Stimulated activated CD8-positive, alpha-beta memory T cell treated with anti-CD3 and anti-CD28 coated beads, Interleukin-4, amount 100 ng/mL, for 4 hours (primary cell): Measurements from ENCODE around the gene GRIK3.

Source experiments
- DNase-seq, 2 donors: peaks; one replicate each; pipeline ENCODE4 v3.0.0-alpha.2; 2020; ENCODE audit warnings: low read depth in 2 of 2, low spot score in 1 of 2

GRIK3 gene

DNA sequence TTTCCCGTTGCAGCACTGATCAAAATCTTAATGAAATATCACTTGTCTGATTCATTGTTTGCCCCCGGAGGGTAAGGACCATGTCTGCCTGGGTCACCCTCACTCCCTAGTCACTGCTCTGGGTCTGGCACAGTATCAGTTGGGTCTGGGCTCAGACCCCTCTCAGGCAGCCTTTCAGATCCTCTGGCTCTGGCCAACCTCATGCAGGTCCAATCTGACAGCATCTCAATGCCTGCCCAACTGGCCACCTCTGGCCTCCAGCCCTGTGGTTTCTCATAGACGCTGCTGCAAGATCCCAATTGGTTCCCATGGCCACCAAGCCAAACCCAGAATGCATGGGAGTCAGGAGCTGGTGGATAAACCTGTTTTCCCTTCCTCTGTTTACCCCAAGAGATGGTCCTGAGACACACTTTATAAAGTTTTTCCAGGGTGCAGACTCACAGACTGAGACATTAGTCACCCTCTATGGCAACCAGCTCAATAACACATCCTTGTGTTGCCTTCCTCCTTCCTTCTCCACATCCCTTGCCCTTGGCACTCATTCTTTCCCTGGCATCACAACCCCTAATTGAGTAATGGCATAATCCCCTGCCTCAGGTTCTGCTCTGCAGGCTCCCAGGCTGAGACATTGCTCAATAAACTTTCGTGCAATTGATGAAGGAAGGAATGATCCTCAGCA, 199.2 kb downstream of the GRIK3 start:
- no peak for DNase-seq

DNA sequence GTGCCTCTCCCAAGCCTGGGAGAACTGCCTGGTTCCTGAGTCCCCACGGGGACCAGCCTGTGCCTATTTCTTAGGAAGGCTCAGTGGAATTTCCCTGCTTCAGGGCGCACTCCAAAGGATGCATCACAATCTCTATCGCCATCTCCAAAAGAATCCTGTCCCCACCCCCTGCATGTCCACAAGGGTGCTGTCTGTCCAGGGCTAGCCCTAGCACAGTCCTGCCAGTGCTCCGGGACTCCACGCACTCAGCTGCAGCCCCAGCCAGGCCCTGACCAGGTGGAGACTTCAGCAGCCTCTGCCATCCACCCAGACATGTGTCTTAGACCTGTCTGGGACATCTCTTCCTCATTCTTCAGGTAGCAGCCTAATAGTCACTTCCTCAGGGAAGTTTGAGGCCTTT, 199.7 kb downstream of the GRIK3 start:
- no peak for DNase-seq

DNA sequence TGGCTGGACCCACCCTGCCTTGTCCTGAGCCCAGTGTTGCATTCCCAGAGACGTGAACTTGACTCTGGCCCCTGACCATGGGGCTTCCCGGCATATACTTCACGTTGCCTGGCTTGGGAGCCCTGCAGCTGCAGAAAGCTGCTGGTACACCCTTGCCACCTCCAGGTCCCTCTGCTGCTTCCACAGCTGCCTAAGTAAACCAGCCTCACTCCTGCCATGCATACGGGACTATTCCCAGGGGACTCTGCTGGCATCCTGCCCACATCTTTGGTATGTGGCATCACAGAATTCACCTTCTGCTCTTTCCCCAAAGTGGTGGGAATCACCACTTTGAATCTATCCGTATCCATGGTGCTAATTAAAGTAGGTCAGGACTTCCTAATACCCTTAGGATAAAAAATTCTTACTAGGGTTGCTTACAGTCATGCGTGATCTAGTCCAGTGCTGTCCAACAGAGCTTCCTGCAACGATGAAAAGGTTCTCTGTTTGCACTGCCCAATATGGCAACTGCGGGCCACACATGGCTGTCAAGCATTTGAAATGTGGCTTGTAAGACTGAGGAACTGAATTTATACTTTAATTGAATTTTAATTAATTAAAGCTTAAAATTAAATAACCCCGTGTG, 203.0 kb downstream of the GRIK3 start:
- DNase-seq = no peak

DNA sequence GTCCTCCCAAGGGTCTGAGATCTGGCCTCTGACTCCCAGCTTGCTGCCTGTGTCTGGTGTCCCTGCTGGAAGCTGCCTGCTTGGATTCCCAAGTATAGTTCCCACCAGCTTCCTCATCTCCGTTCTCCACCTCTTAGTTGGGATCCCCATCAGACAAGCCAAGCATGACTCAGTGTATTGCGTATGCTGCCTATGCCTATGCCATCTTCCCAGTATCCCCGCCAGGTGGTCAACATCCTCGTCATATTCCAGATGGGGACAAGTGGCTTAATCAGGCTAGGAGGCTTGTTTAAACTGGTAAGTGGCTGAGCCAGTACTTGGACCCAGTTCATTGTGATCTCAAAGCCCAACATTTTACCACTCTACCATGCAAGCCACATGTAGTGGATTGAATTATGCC, 204.4 kb downstream of the GRIK3 start:
- DNase-seq = no peak

DNA sequence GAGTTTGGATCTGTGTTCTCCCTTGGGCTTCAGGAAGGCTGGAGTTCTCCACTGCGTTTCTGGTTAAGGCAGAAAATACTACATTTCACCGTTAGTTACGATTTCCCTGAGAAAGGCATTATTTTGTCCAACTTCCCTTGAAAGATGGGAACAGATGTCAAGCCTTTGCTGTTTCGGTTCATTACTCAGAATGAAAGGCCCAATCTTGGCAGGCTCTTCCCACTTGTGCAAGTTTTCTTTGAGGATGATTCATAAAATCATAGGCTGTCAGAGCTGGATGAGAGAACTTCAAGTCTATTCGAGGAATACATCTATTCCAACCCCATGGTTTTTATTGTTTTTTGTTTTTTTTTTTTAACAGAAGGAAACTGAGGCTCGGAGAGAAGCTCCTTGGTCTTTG, 205.2 kb downstream of the GRIK3 start:
- no peak for DNase-seq

DNA sequence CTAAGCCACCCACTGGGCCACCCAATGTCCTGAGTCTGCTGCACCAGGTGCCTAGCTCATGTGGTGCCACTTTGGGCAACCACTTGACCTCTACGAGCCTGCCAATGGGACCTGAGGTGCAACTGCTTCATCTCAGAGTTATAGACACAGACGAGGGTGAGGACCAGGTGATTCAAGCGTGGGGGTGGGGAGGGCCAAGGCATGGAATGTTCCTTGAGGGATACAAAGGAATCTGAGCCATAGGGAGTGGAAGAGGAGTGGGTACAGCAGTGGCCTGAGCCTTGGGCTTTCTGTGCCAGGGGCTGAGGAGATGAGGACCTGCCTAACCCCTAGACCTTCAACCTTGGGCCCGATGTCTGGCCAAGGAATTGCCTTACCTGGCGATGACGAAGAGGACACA, 209.1 kb downstream of the GRIK3 start:
- no peak for DNase-seq

DNA sequence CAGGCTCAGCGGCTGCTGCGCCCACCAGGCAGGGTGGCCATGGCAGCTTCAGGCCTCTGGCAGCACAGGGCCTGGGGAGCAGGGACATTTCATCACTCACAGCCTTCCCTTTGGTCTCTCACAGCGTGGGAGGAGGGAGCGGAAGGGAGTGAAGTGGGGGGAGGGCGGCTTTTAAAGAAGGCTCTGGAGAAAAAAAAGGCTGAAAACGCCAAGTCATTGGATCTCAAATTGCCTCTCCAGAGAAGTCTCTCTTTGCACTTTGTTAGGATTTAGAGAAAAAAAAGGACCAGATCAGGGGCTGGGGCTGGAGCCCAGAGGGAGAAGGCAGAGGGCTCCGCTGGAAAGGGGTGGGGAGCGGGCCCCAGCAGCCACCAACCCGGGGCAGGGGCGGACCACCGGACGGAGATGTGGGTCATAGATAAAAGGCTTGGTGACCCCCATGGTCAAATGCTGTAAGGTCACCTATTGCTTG, 209.9 kb downstream of the GRIK3 start:
- DNase-seq = no peak

DNA sequence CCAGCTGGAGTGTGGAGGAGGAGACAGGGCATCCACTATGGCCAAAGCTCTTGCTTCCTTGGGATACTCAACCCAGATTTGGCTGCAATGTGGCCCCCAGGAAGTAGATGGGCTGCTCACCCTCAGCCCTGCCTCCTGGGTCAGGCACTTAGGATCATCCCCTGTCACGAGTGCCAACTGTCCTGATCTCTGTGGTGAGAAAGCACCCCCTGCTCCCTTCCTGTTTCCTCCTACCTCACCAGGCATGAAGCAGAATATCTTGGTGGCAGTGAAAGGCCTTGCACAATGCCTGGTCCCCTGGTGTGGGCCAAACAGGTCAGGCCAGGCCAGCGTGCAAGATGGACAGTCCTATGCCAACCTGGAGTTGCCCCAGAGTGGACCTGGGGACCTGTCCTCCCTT, 211.7 kb downstream of the GRIK3 start:
- DNase-seq = no peak

DNA sequence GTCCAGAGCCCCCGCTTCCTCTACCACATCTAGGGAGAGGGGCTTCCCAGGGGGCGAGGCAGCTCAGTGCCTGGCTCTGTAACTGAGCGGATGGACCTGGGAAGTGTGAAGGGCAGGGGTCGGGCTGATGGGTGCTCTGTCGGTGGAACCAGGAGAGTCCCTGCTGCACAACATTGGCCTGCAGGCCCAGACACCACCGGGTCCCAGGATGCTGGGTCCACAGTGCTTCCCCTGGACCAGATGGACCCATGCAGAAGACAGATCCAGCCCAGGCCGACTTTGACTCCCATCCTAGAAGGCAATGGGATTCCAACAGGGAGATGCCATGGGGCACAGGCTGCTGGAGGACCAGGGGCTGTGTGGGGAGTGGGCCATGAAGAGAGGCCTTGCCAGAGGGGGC, 212.9 kb downstream of the GRIK3 start:
- no peak for DNase-seq

DNA sequence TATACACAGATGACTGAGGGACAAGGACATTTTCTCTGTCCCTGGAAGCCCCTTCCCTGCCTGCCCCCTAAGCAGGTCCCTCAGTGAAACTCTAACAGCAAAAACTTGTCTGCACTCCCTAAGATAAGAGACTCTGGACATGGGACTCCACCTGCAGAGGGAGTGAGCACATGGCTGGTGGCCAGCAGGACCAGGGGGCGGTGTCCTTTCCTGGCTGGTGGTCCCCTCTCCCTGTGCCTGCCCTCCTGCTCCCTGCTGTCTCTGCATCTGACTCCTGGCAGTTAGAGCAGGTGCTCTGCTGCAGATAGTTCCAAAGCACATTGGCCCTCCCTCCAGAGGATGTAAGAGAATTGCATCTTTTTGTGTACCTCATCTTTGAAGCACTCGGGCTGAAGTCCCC, 215.5 kb downstream of the GRIK3 start:
- no peak for DNase-seq

DNA sequence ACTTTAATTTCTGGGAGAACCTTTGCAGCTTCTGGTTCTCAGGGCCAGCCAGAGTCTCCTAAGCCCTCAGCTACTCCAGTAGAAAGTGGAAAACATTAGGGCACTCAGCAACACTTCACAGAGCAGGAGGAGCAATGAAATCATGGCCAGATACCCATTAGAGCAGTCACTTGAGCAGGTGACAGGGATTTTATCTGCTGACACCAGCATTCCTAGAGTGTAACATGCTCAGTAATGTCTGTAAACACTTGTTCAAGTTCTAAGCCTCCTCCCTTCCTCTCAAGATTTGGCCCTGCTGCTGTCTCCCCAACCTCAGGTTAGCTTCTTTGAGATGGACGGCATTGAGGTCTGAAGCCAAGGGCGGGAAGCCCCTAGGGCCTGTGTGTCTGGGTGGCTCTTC, 218.0 kb downstream of the GRIK3 start:
- DNase-seq = no peak

DNA sequence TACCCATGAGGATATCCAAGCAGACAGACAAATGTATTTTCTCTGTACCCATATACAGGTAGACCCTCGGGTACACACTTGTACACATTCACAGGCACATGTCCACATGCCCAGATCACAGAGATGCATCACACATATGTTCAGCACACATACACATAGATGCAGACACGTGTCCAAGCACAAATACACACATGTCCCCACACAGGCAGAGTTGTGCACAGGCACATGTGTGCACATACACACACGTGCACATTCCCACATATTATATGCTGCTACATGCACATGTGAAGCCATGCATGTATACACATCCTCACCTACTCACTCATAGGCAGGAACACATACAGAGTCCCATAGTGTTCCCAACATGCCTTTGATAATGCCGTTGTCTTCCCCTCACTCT, 219.5 kb downstream of the GRIK3 start:
- DNase-seq = no peak

DNA sequence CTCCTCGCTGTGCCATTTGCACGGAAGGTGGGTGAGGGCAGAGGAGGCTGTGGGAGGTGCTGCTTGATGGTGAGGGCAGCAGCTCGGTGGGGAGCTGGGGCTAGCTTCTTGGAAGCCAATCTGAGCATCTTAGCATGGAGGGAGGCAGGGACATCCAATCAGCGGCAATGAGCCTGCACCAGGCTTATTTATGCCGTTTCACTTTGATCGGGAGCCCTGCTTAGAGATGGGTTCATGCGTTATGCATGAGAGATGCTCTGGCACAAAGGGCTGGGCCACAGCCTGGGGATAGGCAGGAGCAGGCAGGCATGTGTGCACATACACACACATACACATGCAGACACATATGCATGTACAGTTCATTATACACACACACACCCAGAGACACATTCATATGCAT, 220.2 kb downstream of the GRIK3 start:
- DNase-seq = no peak

DNA sequence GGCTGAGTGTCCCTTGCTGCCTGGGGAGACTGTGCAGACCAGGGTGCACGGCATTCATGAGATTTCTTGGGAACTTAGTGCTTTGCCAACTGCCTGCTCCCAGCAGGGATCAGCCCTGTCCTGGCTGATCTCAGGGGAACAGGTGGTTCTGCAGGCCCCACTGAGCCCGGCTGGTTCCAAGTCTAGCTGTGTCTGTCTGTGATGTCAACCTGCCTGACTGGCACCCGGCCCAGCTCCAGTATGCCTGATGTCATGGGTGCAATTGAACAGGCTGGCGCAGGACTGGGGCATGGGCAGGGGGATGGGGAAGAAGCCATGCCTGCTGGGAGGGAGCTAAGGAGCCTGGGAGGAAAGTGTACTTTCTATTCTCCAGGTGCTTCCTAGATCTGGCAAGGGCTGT, 227.1 kb downstream of the GRIK3 start:
- no peak for DNase-seq

DNA sequence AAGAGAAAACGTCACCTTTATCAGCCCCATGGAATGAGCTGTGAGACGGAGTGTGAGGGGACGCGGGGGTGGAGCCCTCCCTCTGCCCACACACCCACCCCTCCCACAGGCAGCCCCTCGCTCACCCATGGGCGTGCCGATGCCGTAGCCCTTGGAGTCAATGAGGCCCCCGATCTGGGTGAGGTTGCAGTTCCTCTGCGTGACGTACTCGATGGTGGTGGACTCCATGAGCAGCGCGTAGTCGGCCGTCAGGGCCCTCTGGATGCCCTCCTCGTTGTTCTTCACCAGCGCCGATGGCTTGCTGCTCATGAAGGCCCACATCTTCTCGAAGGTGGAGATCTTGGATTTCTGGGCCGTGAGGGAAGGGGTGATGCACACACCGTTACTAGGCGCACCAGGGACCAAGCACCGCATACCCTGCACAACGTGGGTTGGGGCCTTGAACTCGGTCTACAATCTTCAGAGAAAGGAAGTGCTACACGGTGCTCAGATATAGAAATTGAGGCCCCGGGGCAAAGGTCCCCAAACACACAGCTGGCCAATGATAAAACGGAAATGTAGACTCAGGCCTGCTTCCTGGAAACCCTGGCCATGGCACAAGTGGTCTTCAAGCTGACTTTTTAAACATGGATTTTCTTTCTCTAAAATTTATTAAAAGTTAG, 228.2 kb downstream of the GRIK3 start:
- DNase-seq = no peak

DNA sequence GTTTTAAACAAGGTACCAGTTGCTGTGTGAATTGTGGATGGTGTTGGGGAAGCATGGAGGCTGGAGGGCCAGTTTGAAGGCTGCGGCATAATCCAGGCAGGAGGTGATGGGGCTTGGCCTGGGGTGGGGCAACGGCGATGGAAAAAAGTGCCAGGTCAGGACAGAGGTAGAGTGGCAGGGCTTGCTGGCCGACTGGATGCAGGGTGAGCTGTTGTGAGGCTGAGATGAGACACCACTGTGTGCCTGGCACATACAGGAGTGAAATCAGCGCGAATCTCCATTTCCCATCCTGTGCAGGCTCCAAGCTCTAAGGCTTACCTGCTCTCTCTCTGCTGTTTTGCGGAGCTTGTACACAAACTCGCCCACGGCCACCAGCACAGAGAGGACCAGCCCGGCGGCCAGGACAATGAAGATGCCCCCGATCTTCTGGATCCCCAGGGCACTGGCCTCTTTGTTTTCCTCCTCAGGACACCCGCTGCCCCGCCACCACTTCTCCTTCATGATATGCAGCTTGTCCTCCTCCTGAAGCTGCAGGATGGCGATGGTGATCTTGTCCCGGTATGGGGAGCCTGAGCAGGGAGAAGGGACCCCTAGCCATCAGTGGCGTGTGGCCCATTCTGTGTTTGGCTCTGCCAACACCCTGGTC, 229.5 kb downstream of the GRIK3 start:
- no peak for DNase-seq

DNA sequence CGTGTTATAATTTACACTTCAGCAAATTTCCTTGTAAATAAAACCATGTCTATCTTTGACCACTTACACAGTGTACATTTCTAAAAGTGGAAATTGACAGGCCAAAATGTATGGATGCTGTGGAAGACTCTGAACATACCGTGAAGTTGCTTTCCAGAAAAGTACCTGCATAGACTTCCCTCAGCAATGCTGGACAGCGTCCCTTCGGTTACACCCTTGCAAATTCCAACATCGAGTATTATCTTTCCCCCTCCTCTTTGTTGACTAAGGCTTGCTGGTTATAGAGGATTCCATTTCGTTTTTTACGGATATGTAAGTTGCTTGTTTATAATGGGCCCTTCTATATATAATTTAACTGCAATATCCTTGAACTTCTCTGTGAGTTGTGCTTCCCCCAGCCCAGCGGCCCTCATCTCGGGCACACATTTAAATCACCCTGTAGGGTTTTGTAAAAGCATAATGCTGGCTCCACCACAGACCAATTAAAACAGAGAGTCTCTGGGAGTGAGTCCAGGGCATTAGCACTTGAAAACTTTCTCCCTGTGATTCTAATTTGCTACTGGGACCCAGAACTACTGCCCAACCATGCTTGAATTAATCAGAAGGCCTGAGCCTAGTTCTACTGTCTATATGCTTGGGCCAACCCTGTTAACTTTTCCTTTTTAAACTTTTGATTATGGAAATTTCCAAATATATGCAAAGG, 230.3 kb downstream of the GRIK3 start:
- DNase-seq = no peak

DNA sequence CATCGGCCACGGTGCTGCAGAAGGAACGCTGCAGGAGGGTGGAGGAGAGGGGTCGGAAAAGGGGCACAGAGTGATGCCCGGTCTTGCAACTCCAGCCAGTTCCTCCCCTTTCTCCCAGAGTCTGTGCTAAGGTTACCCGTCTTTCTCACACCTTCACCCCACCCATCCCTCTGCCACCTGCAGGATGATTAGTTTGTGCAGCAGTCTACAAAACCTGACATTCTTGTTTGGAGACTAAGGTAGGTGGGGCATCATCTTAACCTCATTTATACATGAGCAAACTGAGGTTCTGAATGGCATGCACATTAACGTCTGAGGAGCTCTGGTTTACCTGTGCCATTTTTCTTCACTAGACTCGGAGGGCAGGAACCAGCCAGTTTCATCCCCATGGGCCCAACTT, 232.3 kb downstream of the GRIK3 start:
- DNase-seq = no peak

DNA sequence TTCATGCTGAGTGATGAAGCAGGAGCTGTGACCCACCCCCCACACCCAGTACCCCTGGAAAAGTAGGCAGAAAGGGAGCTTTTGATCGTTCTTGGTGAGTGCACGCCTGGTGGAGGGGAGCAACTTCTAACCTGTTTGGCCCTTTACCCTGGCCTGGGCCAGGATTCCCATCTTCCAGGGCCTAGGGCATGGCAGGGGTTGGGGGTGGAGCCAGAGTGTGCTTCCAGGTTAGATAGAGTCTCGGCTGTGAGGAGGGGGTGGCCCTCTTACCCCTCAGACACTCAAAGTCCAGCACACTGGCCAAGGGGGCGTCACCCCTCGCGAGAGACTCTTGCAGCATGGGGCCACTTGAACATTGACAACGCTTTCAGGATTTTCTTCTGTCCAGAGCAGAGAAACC, 236.6 kb downstream of the GRIK3 start:
- DNase-seq = no peak

DNA sequence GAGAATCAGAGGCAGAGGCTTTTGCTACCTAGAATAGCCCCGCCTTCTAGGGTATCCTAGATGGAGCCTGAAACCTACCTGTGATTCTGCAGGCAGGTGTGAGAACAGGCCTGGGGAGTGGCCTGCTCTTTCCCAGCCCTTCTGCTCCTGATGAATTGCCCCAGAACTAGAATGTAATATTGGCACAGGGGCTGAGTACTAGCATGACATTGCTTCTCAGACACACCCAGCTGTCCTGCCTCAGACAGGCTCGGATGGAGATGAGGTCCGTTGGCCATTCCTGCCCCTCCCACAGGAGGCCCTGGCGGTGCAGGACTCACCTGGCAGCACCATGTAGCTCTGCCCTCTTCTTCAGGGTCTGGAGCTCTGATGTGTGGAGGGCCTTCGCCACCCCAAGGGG, 237.6 kb downstream of the GRIK3 start:
- no peak for DNase-seq

DNA sequence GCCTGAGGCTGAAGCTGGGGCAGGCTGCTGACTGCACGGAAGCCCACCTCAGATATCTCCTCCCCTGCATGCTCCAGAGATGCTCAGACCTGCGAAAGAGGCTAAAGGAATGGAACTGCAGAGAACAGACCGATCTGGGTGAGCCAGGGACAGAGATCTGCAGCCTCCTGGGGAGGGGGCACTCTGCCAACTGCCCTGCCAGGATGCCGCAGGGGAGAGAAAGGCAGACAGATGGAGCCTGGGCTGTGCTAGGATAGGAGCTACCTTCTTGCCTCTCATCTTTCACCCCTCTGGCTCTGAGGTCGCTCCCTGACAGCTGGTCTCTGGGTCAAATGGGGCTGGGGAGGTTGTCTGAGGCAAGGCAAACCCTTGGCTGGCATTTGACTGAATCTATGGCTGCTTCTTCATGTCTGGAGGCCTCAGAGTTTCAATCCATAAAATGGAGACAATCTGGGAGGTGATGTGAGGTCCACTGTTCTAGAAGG, 238.2 kb downstream of the GRIK3 start:
- no peak for DNase-seq
